ENCODE measurements around the gene SLC33A1.
"Not testable (repeated sequence)": the region's sequence is repeated elsewhere in the genome, so short reads cannot be mapped to it uniquely, and the experiment has no call there.

The SLC33A1 gene

DNA sequence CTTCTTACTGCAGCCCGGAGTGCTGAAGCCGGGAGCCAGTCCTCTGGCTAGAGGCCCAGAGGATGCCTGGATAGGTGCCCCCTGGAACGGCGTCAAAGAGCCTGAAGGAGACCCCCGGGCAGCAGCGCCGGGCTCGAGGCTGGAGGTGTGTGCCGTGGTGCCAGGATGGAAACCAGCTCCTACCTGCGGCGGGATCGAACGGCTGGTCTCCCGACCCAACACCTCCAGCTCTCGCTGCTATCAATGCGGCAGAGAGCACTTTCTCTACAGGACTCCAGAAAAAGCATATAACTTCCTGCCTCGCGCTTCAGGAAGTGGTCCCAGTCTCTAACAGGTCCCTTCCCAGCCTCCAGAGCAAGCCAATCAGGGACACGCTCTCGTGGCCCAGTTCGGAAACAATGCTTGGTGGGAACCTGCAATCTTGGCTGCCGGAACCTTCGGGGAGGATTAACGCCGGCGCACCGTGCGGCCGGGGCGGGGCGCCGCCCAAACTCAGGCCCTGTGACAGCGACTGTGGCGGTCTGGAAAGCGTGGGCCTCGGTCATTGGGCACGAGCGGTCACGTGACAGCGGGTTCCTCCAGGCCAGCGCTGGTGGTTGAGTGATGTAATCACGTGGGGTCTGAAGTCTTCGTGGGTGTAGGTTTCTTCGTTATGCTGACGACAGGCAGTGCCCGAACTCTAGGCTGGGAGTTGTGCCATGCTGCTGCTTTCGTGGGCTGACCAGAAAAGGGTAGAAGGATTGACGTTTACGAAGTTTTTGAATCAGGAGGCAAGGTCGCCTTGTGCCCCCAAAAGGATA lies at the start of gene SLC33A1:
TSS of gene SLC33A1 (minus strand) at position 287 of the 800 bp plus-strand sequence. CDS start 430 bp downstream, outside the sequence.
- Mint-ChIP-seq H3K9me3 (no peaks in the 10 kb centered on the region), H3K4me3 (peak within 1 kb of the TSS; percentile 98)

DNA sequence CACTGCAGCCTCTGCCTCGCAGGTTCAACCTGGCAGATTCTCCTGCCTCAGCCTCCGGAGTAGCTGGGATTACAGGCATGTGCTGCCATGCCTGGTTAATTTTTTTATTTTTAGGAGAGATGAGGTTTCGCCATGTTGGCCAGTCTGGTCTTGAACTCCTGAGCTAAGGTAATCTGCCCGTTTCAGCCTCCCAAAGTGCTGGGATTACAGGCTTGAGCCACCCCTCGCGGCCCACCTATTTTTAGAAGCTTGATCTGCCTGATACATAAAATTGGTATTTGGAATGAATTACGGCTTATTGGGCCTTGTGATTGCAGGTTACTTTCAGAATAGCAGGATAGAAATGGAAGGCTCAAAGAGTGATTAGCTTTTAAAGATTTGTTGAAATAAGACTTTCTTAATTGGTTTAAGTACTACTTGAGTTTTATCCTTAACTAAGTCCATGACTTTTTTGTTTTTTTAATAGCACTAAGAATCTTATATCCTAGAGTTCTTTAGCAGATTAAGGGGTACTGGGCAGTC lies 41.2 kb upstream of the SLC33A1 start:
- peaks cover 55% of the 10 kb centered on the region for H3K36me3 Mint-ChIP-seq (ENCODE audit: low read depth)

More for the DNA sequence above, at the start of gene SLC33A1:
- Mint-ChIP-seq H3K36me3 (ENCODE audit: low read depth) (peaks cover 31% of the 10 kb centered on the region), H3K4me1 (ENCODE audit: low read depth) (peaks cover 38% of the 10 kb centered on the region), H3K27ac (peak within 1 kb of the TSS; percentile 99), H3K27me3 (no peaks in the 10 kb centered on the region)

DNA sequence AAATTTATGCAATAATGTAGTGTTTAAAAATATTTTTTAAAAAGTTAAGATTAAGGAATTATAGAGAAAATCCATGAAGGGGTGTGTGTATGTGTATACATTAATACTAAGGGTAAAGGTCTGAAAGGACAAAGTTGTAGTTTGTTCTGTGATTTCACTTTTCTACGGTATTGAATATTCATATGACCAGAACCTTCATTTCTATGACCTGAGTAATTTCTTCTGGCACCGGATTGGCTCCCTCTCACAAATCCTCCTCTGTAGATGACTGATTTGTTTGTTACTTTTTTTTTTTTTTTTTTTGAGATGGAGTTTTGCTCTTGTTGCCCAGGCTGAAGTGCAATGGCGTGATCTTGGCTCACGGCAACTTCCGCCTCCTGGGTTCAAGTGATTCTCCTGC lies 37.1 kb upstream of the SLC33A1 start:
- no peaks in the 10 kb centered on the region for H3K9me3 Mint-ChIP-seq
- no peak overlapping the region for H3K27ac Mint-ChIP-seq
- no peaks in the 10 kb centered on the region for H3K27me3 Mint-ChIP-seq
- H3K36me3 Mint-ChIP-seq (ENCODE audit: low read depth): peaks cover 34% of the 10 kb centered on the region
- H3K4me1 Mint-ChIP-seq (ENCODE audit: low read depth): peaks cover 37% of the 10 kb centered on the region
- H3K4me3 Mint-ChIP-seq: no peak overlapping the region

More for the DNA sequence above, 41.2 kb upstream of the SLC33A1 start:
- H3K27ac Mint-ChIP-seq: no peak overlapping the region
- H3K27me3 Mint-ChIP-seq: no peaks in the 10 kb centered on the region
- no peak overlapping the region for H3K4me3 Mint-ChIP-seq
- H3K9me3 Mint-ChIP-seq: no peaks in the 10 kb centered on the region
- H3K4me1 Mint-ChIP-seq (ENCODE audit: low read depth): peaks cover 6% of the 10 kb centered on the region

DNA sequence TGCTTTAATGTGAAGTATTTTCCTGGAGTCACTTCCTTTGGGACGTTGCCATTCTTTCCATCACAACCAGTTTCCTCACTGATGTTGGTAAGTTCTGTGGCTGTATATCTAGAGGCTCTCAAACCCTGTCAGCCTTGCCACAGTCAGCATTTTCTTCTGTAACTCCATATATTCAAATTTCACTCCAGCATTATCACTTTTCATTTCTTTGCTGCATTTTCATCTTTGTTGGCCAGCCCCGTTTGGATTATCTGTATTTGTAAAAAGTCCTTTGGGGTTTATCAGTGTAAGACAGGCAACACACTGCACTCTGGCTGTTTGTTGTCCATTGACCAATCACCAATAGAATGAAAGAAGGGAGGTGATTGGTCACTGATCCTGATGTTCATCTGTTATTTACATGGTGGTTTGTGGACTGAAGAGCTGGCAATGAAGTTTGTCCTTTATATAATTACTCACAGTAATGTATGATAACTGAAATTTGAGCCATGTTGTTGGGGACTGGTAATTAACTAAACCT lies 36.5 kb upstream of the SLC33A1 start:
- Mint-ChIP-seq H3K27ac (no peak overlapping the region), H3K36me3 (ENCODE audit: low read depth) (peaks cover 31% of the 10 kb centered on the region), H3K9me3 (no peaks in the 10 kb centered on the region), H3K4me3 (no peak overlapping the region), H3K4me1 (ENCODE audit: low read depth) (peaks cover 42% of the 10 kb centered on the region), H3K27me3 (no peaks in the 10 kb centered on the region)

DNA sequence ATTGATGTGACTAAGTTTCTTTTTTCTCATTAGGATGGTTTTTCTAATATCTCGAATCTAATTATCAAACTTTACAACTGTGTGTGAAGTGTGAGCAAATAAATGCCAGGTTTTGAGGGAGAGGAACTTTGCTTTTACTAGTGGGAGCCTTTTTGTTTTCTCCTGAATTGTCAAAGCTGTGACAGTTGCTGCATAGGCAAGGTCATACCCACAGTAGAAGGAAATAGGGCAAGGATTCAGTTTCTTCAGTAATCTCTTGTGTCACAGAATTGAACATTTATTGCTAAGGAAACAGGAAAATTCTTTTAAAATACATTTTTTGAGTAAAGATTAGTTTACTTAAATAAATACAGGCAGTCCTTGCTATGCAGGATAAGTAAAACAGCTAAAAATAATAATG lies 35.7 kb upstream of the SLC33A1 start:
- Mint-ChIP-seq H3K4me1 (ENCODE audit: low read depth) (peaks cover 44% of the 10 kb centered on the region), H3K27ac (no peak overlapping the region)

DNA sequence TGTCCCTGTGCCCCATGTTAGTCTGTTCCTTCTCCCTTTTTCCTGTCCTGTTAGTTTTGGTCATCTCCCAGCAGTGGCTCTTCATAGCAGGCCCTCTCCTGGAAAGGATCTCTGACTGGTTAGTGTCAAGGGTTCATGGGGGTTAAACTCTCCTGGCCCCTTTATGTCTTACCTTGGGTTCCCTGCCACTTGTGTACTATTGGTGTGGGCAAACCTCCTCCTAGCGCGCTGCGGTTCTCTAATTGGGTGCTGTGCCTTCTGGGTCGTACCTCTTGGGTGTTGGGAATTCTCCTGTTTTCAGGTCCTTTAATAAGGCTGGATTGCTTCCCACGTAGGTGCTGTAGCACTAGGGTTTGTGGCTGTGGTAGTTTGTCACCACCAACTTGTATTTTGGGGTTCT lies 35.0 kb upstream of the SLC33A1 start:
- Mint-ChIP-seq H3K4me3 (no peak overlapping the region), H3K27ac (no peak overlapping the region)

More for the DNA sequence above, 35.7 kb upstream of the SLC33A1 start:
- H3K9me3 Mint-ChIP-seq: no peaks in the 10 kb centered on the region
- peaks cover 23% of the 10 kb centered on the region for H3K36me3 Mint-ChIP-seq (ENCODE audit: low read depth)
- no peaks in the 10 kb centered on the region for H3K27me3 Mint-ChIP-seq
- no peak overlapping the region for H3K4me3 Mint-ChIP-seq

DNA sequence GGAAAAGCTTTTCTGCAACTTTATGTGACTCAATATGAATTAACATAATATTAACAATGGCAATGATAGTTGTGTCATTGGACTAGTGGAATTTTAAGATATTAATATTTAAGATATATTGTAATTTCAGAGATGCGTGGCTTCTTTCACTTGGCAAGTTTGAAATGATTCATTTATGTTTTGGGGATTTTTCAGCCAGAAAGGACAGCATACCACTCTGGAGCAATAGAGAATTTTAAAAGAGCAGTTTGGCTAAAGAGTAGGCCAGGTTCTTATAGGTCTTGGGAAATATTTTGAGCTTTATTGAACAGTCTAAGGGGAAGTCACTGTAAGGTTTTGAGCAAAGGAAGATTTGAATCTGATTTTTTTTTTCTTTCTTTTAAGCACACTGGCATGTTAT lies 32.7 kb upstream of the SLC33A1 start:
- Mint-ChIP-seq H3K36me3 (ENCODE audit: low read depth) (peaks cover 7% of the 10 kb centered on the region), H3K4me1 (ENCODE audit: low read depth) (peaks cover 57% of the 10 kb centered on the region), H3K9me3 (no peaks in the 10 kb centered on the region), H3K4me3 (no peak overlapping the region), H3K27ac (peak overlapping the region; percentile 4), H3K27me3 (no peaks in the 10 kb centered on the region)

More for the DNA sequence above, 35.0 kb upstream of the SLC33A1 start:
- Mint-ChIP-seq H3K36me3 (ENCODE audit: low read depth) (peaks cover 17% of the 10 kb centered on the region), H3K4me1 (ENCODE audit: low read depth) (peaks cover 51% of the 10 kb centered on the region), H3K27me3 (no peaks in the 10 kb centered on the region), H3K9me3 (no peaks in the 10 kb centered on the region)

DNA sequence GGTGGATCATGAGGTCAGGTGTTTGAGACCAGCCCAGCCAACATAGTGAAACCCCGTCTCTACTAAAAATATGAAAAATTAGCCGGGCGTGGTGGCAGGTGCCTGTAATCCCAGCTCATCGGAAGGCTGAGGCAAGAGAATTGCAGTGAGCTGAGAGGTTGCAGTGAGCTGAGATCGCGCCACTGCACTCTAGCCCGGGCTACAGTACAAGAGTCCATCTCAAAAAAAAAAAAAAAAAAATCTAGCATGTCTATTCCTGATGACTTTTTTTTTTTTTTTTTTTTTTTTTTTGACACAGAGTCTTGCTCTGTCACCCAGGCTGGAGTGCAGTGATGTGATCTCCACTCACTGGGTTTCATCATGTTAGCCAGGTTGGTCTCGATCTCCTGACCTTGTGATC lies 32.1 kb upstream of the SLC33A1 start:
- not testable (repeated sequence) for H3K36me3 Mint-ChIP-seq (ENCODE audit: low read depth); H3K27ac Mint-ChIP-seq; H3K27me3 Mint-ChIP-seq; H3K9me3 Mint-ChIP-seq; H3K4me3 Mint-ChIP-seq
- H3K4me1 Mint-ChIP-seq (ENCODE audit: low read depth): peaks cover 63% of the 10 kb centered on the region

DNA sequence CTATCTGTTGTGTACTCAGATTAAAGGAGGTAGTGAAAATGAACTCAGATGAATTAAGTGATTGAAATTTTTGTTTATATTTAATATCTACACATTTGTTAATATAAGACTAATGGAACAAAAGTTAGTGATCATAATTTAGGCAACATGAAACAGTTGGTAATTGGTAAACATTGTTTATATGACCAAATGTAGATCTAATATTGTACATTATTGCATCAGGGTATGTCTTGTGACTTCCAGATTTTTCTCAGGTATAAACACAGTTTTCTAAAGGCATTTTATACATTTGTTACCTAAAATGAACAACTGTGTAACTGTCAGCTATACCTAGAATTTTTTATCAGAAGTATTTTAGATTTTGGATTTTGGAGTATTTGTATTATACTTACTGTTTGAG lies 31.1 kb upstream of the SLC33A1 start:
- peaks cover 7% of the 10 kb centered on the region for H3K36me3 Mint-ChIP-seq (ENCODE audit: low read depth)
- H3K9me3 Mint-ChIP-seq: no peaks in the 10 kb centered on the region
- no peak overlapping the region for H3K27ac Mint-ChIP-seq
- H3K4me1 Mint-ChIP-seq (ENCODE audit: low read depth): peaks cover 65% of the 10 kb centered on the region
- H3K27me3 Mint-ChIP-seq: no peaks in the 10 kb centered on the region
- H3K4me3 Mint-ChIP-seq: no peak overlapping the region

DNA sequence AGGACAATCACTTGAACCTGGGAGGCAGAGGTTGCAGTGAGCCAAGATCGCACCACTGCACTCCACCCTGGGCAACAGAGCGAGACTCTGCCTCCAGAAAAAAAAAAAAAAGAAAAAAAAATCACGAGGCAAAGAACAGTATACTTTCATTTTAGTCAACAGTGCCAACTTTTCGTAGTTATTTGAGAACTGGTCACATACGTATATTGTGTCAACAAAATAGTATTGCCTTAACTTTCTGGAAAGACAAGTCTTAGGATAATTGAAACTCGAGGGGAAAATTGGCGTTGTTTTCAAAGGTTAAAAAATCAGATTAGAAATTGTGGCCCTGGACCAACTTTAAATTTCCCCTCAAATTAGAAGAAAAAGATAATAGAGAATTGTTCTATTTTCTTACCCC lies 30.1 kb upstream of the SLC33A1 start:
- H3K9me3 Mint-ChIP-seq: no peaks in the 10 kb centered on the region
- peaks cover 11% of the 10 kb centered on the region for H3K36me3 Mint-ChIP-seq (ENCODE audit: low read depth)
- H3K27ac Mint-ChIP-seq: no peak overlapping the region
- H3K4me3 Mint-ChIP-seq: no peak overlapping the region
- no peaks in the 10 kb centered on the region for H3K27me3 Mint-ChIP-seq
- H3K4me1 Mint-ChIP-seq (ENCODE audit: low read depth): peaks cover 68% of the 10 kb centered on the region

DNA sequence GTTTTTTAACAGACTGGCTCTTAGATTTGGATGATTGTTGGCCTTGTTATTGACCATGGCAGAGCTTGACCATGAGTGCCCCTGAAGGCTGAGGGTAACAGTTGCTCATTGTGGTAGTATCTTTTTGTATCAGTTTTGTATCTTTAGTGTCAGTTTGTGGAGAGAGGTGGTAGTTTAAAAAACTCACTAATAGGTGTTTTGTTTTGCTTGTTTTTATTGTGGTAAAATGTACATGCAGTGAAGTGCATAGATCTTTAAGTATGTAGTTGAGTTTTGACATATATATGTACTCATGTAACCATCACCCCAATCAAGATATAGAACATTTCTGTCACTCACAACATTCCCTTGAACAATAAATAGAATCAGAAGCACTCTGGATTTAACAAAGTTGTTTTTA lies 26.1 kb upstream of the SLC33A1 start:
- H3K27me3 Mint-ChIP-seq: no peaks in the 10 kb centered on the region
- H3K4me3 Mint-ChIP-seq: no peak overlapping the region
- peaks cover 12% of the 10 kb centered on the region for H3K36me3 Mint-ChIP-seq (ENCODE audit: low read depth)
- H3K9me3 Mint-ChIP-seq: no peaks in the 10 kb centered on the region
- H3K4me1 Mint-ChIP-seq (ENCODE audit: low read depth): peaks cover 75% of the 10 kb centered on the region
- H3K27ac Mint-ChIP-seq: no peak overlapping the region

DNA sequence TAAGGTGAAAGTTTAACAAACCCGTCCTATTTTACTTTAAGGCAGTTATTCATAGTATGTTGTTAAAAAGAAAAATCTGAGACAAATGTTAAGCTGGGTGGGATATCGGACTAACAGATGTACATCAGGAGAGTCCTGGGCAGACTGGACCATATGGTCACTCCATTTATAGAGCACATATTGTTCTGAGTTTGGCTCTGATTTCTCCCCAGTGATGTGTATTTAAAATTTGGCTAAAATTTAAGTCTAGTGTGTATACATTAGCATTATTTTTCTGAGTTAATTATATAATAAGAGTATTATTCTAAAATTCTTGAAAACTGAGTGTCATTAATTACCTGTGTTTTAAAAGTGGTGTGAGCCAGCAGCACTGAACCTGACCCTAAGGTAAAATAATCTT lies 22.3 kb upstream of the SLC33A1 start:
- H3K27me3 Mint-ChIP-seq: no peaks in the 10 kb centered on the region
- H3K4me3 Mint-ChIP-seq: no peak overlapping the region
- H3K9me3 Mint-ChIP-seq: no peaks in the 10 kb centered on the region
- H3K27ac Mint-ChIP-seq: no peak overlapping the region
- peaks cover 84% of the 10 kb centered on the region for H3K4me1 Mint-ChIP-seq (ENCODE audit: low read depth)
- peaks cover 17% of the 10 kb centered on the region for H3K36me3 Mint-ChIP-seq (ENCODE audit: low read depth)

DNA sequence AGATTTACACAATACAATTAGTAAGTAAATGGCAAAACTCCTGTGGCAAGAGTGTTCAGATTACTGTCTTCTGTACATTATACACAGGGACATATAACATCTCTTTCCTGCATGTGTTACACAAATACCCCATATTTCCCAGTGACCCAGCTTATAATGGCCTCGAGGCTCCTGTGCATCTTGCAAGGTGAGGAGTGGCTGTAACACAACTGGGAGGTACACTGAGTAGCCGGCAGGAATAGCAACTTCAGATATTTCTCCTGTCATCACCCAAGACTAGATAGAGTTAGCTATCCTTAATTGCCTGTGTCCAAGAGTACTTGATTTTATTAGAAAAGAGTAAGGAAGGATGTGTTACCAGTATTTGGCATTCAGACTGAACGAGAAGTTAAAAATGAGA lies 21.8 kb upstream of the SLC33A1 start:
- peaks cover 80% of the 10 kb centered on the region for H3K4me1 Mint-ChIP-seq (ENCODE audit: low read depth)
- peaks cover 17% of the 10 kb centered on the region for H3K36me3 Mint-ChIP-seq (ENCODE audit: low read depth)
- no peak overlapping the region for H3K4me3 Mint-ChIP-seq
- H3K27ac Mint-ChIP-seq: no peak overlapping the region
- no peaks in the 10 kb centered on the region for H3K27me3 Mint-ChIP-seq
- no peaks in the 10 kb centered on the region for H3K9me3 Mint-ChIP-seq

DNA sequence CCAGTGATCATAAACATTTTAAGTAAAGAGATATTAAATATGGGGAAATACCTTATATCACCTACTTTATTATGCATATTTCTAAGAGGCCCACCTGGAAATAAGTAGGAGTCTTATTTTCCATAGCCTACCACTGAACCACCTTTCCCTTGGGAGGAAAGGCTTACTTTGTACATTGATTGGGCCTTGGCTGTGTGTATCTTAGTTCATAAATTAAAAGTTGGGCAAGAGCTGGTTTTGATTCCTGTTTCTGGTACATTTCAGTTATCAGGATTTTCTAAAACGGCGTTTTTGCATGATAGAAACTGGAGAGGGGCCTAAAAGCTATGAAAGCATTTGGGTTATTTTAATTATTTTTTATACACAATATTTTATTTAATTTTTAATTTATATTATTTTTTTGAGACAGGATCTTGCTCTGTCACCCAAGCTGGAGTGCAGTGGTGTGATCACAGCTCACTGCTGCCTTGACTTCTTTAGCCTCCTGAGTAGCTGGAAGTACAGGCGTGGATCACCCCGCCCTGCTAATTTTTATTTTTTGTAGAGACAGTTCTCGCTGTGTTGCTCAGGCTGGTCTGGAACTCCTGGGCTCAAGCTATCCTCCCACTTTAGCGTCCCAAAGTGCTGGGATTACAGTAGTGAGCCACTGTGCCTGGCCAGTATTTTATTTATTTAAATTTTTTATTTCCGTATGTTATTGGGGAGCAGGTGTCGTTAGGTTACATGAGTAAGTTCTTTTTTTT lies 18.8 kb upstream of the SLC33A1 start:
- Mint-ChIP-seq H3K36me3 (ENCODE audit: low read depth) (peaks cover 13% of the 10 kb centered on the region), H3K9me3 (no peaks in the 10 kb centered on the region), H3K4me3 (peak overlapping the region; percentile 96), H3K4me1 (ENCODE audit: low read depth) (peaks cover 59% of the 10 kb centered on the region), H3K27ac (no peak overlapping the region), H3K27me3 (no peaks in the 10 kb centered on the region)

DNA sequence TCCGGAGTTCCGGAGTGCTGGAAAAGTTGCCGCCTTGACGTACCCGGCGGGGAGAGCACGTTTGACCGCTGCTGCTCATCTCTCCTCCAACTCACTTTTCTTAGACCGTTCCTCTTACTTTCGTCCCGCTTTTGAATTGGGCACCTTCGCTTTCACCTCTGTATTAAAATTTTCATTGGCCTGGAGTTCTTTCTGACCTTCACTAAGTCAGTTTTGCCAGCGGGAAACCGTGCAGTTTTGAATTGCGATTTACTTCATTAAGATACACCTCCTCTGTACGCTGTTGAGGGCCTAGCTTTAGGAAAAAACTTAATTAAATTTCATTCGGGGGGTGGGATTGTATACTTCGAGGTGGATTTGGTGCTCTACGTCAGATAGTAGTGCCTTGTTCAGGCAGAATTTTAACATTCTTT lies 17.5 kb upstream of the SLC33A1 start:
- H3K4me3 Mint-ChIP-seq: peak overlapping the region; percentile 96

More for the DNA sequence above, 17.5 kb upstream of the SLC33A1 start:
- Mint-ChIP-seq H3K36me3 (ENCODE audit: low read depth) (peaks cover 5% of the 10 kb centered on the region), H3K4me1 (ENCODE audit: low read depth) (peaks cover 45% of the 10 kb centered on the region), H3K27ac (peak overlapping the region; percentile 92), H3K9me3 (no peaks in the 10 kb centered on the region), H3K27me3 (no peaks in the 10 kb centered on the region)

Measured in stimulated activated naive CD8-positive, alpha-beta T cell treated with anti-CD3 and anti-CD28 coated beads, Interleukin-15, Interleukin-2, amounts not matched to agents 100 ng/mL and 50 ng/mL, for 24 hours (primary cell).